ENCODE data around the gene HCN3.
"Not testable (repeated sequence)": the region's sequence is repeated elsewhere in the genome, so short reads cannot be mapped to it uniquely, and the experiment has no call there.

DNA sequence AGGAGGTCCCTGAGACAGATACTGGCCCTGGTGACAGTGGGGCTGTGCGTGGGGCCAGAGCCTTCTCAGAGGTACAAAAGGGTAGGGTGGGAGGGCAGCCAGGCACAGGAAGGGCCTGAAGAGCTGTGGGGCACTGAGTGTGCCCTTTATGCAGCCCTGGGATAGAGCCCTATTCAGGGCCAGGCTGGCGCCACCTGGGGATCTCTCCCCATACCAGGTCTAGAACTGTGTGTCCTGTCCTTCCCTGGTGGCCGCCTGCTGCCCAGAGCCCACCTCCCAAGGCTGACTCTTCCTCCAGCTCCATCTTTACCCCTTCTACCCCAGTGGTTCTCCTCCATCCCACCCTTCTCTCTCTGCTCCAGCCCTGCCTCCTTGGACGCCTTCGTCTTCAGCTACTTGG, 43.8 kb upstream of the HCN3 start:
- TF ChIP-seq, protein P1, sequence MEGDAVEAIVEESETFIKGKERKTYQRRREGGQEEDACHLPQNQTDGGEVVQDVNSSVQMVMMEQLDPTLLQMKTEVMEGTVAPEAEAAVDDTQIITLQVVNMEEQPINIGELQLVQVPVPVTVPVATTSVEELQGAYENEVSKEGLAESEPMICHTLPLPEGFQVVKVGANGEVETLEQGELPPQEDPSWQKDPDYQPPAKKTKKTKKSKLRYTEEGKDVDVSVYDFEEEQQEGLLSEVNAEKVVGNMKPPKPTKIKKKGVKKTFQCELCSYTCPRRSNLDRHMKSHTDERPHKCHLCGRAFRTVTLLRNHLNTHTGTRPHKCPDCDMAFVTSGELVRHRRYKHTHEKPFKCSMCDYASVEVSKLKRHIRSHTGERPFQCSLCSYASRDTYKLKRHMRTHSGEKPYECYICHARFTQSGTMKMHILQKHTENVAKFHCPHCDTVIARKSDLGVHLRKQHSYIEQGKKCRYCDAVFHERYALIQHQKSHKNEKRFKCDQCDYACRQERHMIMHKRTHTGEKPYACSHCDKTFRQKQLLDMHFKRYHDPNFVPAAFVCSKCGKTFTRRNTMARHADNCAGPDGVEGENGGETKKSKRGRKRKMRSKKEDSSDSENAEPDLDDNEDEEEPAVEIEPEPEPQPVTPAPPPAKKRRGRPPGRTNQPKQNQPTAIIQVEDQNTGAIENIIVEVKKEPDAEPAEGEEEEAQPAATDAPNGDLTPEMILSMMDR (IDR thresholded peaks at IDR 0.05), result not testable (repeated sequence)
- TF ChIP-seq POLR2A (IDR thresholded peaks at IDR 0.05), result not testable (repeated sequence)

Measured in esophagus squamous epithelium (tissue), 4 donors.